Natural killer cell (primary cell): ENCODE results near the gene SND1. TPM values are rescaled to one million over a fixed set of nuclear protein-coding genes. Genes with fewer than 3 reads are reported as not detected.

Source experiments
- ATAC-seq, 3 donors: fragments of 150-1000 bp in 2 of 3; fragments of 200-7000 bp in 1 of 3; cut with Tn5 transposase; 1 replicate in 1 of 3; 2 replicates in 2 of 3; pipeline ENCODE4 v1.10.0; 2021; ENCODE audit warnings: mild to moderate bottlenecking in 2 of 3, moderate library complexity in 2 of 3
- DNase-seq, 2 donors: peaks; one replicate each; pipeline versions ENCODE4 v3.0.0 to v3.0.0-alpha.2; 2013 to 2021; ENCODE audit warnings: mixed read lengths in 1 of 2
- H3K27ac ChIP-seq: one replicate; pipeline ENCODE4 v1.5.1; 2013; ENCODE audit warnings: mild to moderate bottlenecking, low read length
- H3K27me3 ChIP-seq: one replicate; pipeline ENCODE4 v1.6.1; 2013; ENCODE audit warnings: low read length; ENCODE audit not compliant: control insufficient read depth, insufficient read depth
- H3K36me3 ChIP-seq: one replicate; pipeline ENCODE4 v1.6.1; 2013; ENCODE audit warnings: low read length; ENCODE audit not compliant: control insufficient read depth, insufficient read depth
- H3K4me1 ChIP-seq: one replicate; pipeline ENCODE4 v1.6.1; 2013; ENCODE audit warnings: low read length; ENCODE audit not compliant: control insufficient read depth, insufficient read depth
- H3K4me3 ChIP-seq: one replicate; pipeline ENCODE4 v1.5.1; 2013; ENCODE audit warnings: low read length
- H3K9me3 ChIP-seq: one replicate; pipeline ENCODE4 v1.6.1; 2013; ENCODE audit warnings: low read length; ENCODE audit not compliant: control insufficient read depth, insufficient read depth
- H3K27ac Mint-ChIP-seq, 2 donors: one replicate each; pipeline ENCODE4 v1.8.0; 2022; ENCODE audit warnings: mild to moderate bottlenecking in 2 of 2, mixed read lengths in 2 of 2, moderate library complexity in 1 of 2
- H3K27me3 Mint-ChIP-seq, 2 donors: one replicate each; pipeline ENCODE4 v1.8.0; 2022; ENCODE audit warnings: low read depth in 2 of 2, mixed read lengths in 2 of 2
- H3K36me3 Mint-ChIP-seq: one replicate; pipeline ENCODE4 v1.8.0; 2022; ENCODE audit warnings: mixed read lengths
- H3K4me1 Mint-ChIP-seq, 2 donors: one replicate each; pipeline ENCODE4 v1.8.0; 2022; ENCODE audit warnings: mixed read lengths in 2 of 2
- H3K4me3 Mint-ChIP-seq: one replicate; pipeline ENCODE4 v1.8.0; 2022; ENCODE audit warnings: mild to moderate bottlenecking, moderate library complexity, mixed read lengths
- H3K9me3 Mint-ChIP-seq, 2 donors: one replicate each; pipeline ENCODE4 v1.8.0; 2022; ENCODE audit warnings: mixed read lengths in 2 of 2
- CTCF ChIP-seq: fragments of 200-600 bp; IDR thresholded peaks from one replicate; pipeline ENCODE4 v1.8.0; 2022; ENCODE audit warnings: antibody characterized with exemption
- WGBS: methylation state at CpG from one replicate; pipeline ENCODE4 v1.1.7; 2013; ENCODE audit warnings: missing lambda C conversion rate; ENCODE audit not compliant: insufficient coverage; 5-methylcytosine and 5-hydroxymethylcytosine counted together
- intact Hi-C: fragments of 100-400 bp; cut with micrococcal nuclease; formaldehyde crosslinking; loops from one replicate; pipeline ENCODE4 v1.14.2; 2022
- total RNA-seq, 4 donors: library from RNA; stranded (reverse); fragments of 120-200 nt in 1 of 4; gene quantifications; one replicate each; pipeline versions ENCODE4 v1.2.3 to v1.2.4, GENCODE V29; 2013 to 2022

Gene SND1
- total RNA-seq, 3 donors from 2014 or later (not counting 1 experiment from before 2014, with no cell fraction given): 149 to 188 (median 149) TPM

- Histone ChIP-seq H3K27ac (no peak overlapping the region), H3K27me3 (no peaks in the 10 kb centered on the region), H3K9me3 (no peaks in the 10 kb centered on the region), H3K4me1 (no peaks in the 10 kb centered on the region), H3K4me3 (no peak overlapping the region), H3K36me3 (no peaks in the 10 kb centered on the region)
- H3K27ac Mint-ChIP-seq: no peak overlapping the region
- no peak overlapping the region for H3K4me3 Mint-ChIP-seq
- peaks cover 28 to 30% of the 10 kb centered on the region in 2 donors for H3K27me3 Mint-ChIP-seq
- 78% methylated on average over 3 of the region's 3 CpGs for WGBS
- no peak for ATAC-seq
- intact Hi-C loops: no loop called here
- TF ChIP-seq CTCF: no peak
- no peak for DNase-seq
- H3K36me3 Mint-ChIP-seq: no peaks in the 10 kb centered on the region
- no peaks in the 10 kb centered on the region for H3K4me1 Mint-ChIP-seq
- H3K9me3 Mint-ChIP-seq: no peaks in the 10 kb centered on the region
These were observed 23.5 kb upstream of the SND1 start for GRCh38 chr7:127628445-127628844.

- H3K36me3 Mint-ChIP-seq: no peaks in the 10 kb centered on the region
- no peak overlapping the region for H3K4me3 Mint-ChIP-seq
- no peak overlapping the region for H3K27ac Mint-ChIP-seq
- Histone ChIP-seq H3K36me3 (no peaks in the 10 kb centered on the region), H3K4me3 (no peak overlapping the region), H3K4me1 (no peaks in the 10 kb centered on the region), H3K9me3 (no peaks in the 10 kb centered on the region), H3K27me3 (no peaks in the 10 kb centered on the region), H3K27ac (no peak overlapping the region)
- DNase-seq: peak in 1 of 2 donors; percentile 44
- intact Hi-C loops: no loop called here
- 4% methylated on average over 5 of the region's 5 CpGs for WGBS
- peak; percentile 37 to 54 (median 50) for ATAC-seq
- peaks cover 29 to 35% of the 10 kb centered on the region in 2 donors for H3K27me3 Mint-ChIP-seq
- TF ChIP-seq CTCF: peak; percentile 13
- no peaks in the 10 kb centered on the region for H3K4me1 Mint-ChIP-seq
- no peaks in the 10 kb centered on the region for H3K9me3 Mint-ChIP-seq
These were observed 22.6 kb upstream of the SND1 start for GRCh38 chr7:127629268-127629854.

GRCh38 chr7:127632276-127632910, 19.6 kb upstream of the SND1 start:
- Histone ChIP-seq H3K36me3 (no peaks in the 10 kb centered on the region), H3K27me3 (peaks cover 3% of the 10 kb centered on the region), H3K9me3 (no peaks in the 10 kb centered on the region), H3K4me3 (no peak overlapping the region), H3K27ac (no peak overlapping the region), H3K4me1 (no peaks in the 10 kb centered on the region)
- H3K4me1 Mint-ChIP-seq: no peaks in the 10 kb centered on the region
- WGBS: 92% methylated on average over 7 of the region's 7 CpGs
- DNase-seq (no peak), ATAC-seq (no peak)
- peaks cover 40 to 41% of the 10 kb centered on the region in 2 donors for H3K27me3 Mint-ChIP-seq
- H3K4me3 Mint-ChIP-seq: no peak overlapping the region
- TF ChIP-seq CTCF: no peak
- no peaks in the 10 kb centered on the region for H3K36me3 Mint-ChIP-seq
- intact Hi-C loops: no loop called here
- no peaks in the 10 kb centered on the region for H3K9me3 Mint-ChIP-seq
- H3K27ac Mint-ChIP-seq: no peak overlapping the region
